OCI-M1 (cell line): ENCODE results near the gene FOXC1.

Experiments used
- DNase-seq: peaks from one replicate; lab custom pipeline; 2025; lab: John Stamatoyannopoulos, UW

Gene FOXC1

GRCh38 chr6:1612299-1612973 is 2.7 kb downstream of the FOXC1 start:
- DNase-seq = no peak

GRCh38 chr6:1612974-1613306 is 3.2 kb downstream of the FOXC1 start:
- DNase-seq = peak; percentile 46

- DNase-seq = no peak
These were observed 3.6 kb downstream of the FOXC1 start for GRCh38 chr6:1613346-1613687.

GRCh38 chr6:1613688-1614447 is 4.2 kb downstream of the FOXC1 start:
- no peak for DNase-seq

GRCh38 chr6:1614448-1615150 is 4.9 kb downstream of the FOXC1 start:
- DNase-seq = no peak

- no peak for DNase-seq
These were observed 5.6 kb downstream of the FOXC1 start for GRCh38 chr6:1615151-1615852.

- no peak for DNase-seq
These were observed 6.2 kb downstream of the FOXC1 start for GRCh38 chr6:1615853-1616420.

- no peak for DNase-seq
These were observed 7.2 kb downstream of the FOXC1 start for GRCh38 chr6:1616701-1617463.

- no peak for DNase-seq
These were observed 8.0 kb downstream of the FOXC1 start for GRCh38 chr6:1617466-1618310.

- DNase-seq = no peak
These were observed 8.8 kb downstream of the FOXC1 start for GRCh38 chr6:1618311-1619097.

- no peak for DNase-seq
These were observed 9.5 kb downstream of the FOXC1 start for GRCh38 chr6:1619098-1619672.

GRCh38 chr6:1619673-1620503 is 10.2 kb downstream of the FOXC1 start:
- DNase-seq = no peak

GRCh38 chr6:1620504-1621069 is 10.9 kb downstream of the FOXC1 start:
- no peak for DNase-seq

- DNase-seq = no peak
These were observed 11.5 kb downstream of the FOXC1 start for GRCh38 chr6:1621070-1621701.

GRCh38 chr6:1622220-1622850 is 12.6 kb downstream of the FOXC1 start:
- no peak for DNase-seq

GRCh38 chr6:1622851-1623768 is 13.4 kb downstream of the FOXC1 start:
- no peak for DNase-seq
